OCI-LY1 (cell line): Measurements from ENCODE around the gene F13B.

Experiments
- EZH2 ChIP-seq: fragments of 200-600 bp; sonication (generic), shearing (Covaris generic); IDR thresholded peaks from 2 replicates; pipeline ENCODE4 v1.8.0; 2017; ENCODE audit warnings: borderline replicate concordance, mixed run types, mild to moderate bottlenecking, antibody characterized with exemption, low read length, moderate library complexity, mixed read lengths
- TF ChIP-seq, protein P1 (sequence below): fragments of 200-600 bp; sonication (generic), shearing (Covaris generic); IDR thresholded peaks from 2 replicates; pipeline ENCODE4 v1.5.1; 2017; ENCODE audit warnings: mild to moderate bottlenecking, antibody characterized with exemption, low read length, moderate library complexity, mixed read lengths

DNA sequence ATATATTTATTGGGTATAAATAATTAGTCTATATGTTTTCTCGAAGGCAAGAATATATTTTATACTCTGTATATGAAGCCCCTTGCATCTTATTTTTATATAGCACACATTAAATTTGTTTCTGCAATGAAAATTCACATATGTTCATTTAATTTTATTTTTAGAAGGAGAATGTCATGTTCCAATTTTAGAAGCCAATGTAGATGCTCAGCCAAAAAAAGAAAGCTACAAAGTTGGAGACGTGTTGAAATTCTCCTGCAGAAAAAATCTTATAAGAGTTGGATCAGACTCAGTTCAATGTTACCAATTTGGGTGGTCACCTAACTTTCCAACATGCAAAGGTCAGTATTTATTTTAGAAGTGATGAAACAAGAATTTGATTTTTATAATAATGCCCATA lies 73.1 kb downstream of the F13B start:
- TF ChIP-seq EZH2, result no peak
- TF ChIP-seq, protein P1, sequence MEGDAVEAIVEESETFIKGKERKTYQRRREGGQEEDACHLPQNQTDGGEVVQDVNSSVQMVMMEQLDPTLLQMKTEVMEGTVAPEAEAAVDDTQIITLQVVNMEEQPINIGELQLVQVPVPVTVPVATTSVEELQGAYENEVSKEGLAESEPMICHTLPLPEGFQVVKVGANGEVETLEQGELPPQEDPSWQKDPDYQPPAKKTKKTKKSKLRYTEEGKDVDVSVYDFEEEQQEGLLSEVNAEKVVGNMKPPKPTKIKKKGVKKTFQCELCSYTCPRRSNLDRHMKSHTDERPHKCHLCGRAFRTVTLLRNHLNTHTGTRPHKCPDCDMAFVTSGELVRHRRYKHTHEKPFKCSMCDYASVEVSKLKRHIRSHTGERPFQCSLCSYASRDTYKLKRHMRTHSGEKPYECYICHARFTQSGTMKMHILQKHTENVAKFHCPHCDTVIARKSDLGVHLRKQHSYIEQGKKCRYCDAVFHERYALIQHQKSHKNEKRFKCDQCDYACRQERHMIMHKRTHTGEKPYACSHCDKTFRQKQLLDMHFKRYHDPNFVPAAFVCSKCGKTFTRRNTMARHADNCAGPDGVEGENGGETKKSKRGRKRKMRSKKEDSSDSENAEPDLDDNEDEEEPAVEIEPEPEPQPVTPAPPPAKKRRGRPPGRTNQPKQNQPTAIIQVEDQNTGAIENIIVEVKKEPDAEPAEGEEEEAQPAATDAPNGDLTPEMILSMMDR, result no peak
